ENCODE measurements around the gene SOX6.

SOX6 gene

DNA sequence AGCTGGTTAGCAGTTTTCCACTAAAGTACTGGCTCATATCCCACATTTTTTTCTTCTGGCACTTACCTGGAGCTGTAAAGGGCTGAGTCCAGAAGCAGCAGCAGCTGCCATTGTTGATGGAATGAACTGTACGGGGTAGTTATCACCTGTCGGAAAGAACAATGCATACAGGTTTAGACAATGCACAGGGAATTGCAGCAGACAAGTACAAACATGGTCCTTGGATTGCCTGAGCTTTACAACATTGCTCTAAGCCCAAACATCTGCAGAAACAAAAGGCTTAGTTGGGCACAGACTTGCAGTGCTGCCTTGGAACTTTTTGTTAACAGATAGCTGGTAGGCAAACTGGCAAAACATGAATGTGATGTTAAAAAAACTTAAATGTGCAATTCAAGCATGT is 258.8 kb downstream of the SOX6 start:
- no peak overlapping the region for H3K4me3 ChIP-seq (ENCODE audit: low read length)
- TF ChIP-seq CTCF (conservative IDR thresholded peaks at IDR 0.05; ENCODE audit: low read depth, low read length), result no peak
- DNase-seq (ENCODE audit: low read depth), result no peak

- DNase-seq (ENCODE audit: low read depth), result no peak
- no peak overlapping the region for H3K4me3 ChIP-seq (ENCODE audit: low read length)
- no peak for TF ChIP-seq CTCF (conservative IDR thresholded peaks at IDR 0.05; ENCODE audit: low read depth, low read length)
Observed at GRCh38 chr11:16096336-16096735, 260.0 kb downstream of the SOX6 start.

DNA sequence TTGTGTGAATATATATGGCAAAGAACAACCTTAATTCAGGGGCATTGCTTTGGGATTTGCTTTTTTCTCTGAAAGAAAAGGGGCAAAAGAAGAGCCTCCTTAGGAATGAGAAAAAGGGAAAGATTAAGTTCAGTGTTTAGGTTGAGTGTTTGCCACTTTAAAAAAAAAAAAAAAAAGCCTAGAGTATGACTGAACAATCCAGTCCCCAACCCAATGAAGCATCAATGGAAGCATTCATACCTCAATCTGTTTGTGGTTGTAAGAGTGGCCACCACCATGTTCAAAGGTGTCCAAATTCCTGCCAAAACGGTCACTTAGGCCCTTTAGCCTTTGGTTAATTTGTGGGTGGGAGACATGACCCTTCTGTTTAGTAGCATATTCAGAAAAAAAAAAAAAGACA is 260.6 kb downstream of the SOX6 start:
- H3K4me3 ChIP-seq (ENCODE audit: low read length), result no peak overlapping the region
- TF ChIP-seq CTCF (conservative IDR thresholded peaks at IDR 0.05; ENCODE audit: low read depth, low read length), result no peak
- no peak for DNase-seq (ENCODE audit: low read depth)

DNA sequence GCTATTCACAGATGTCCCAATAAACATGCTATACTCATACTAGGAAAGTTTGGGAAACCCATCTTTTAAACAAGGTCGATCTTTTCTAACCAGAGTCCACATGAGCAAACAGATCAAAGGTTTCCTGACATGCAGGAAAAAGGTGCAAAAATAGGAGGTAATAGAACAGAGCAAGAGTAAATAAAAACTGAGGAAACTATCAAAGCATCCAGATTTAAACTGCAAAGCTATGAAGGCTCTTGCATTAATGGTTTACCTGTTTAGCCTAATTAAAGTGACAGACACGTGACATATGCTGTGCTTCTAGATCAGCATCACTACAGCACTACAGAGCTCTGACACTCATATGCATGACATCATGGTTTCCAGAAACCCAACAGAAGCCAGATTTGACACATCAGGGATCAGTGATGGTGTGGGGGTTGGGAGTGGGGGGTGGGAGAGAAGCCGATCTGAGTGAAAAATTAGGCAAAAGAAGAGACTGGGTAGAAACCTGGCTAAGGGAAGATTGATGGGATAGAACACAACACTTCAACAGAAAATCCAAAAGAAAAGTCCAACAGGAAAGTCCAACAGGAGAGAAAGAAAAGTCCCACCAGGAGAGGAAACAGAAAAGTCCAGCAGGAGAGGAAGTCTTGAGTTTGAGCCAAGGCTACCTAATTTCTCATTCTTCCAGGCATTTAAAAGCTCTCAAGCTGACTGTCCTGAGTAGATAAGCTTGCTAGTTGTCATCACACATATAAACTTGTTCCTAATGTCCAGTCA is 262.3 kb downstream of the SOX6 start:
- TF ChIP-seq CTCF (conservative IDR thresholded peaks at IDR 0.05; ENCODE audit: low read depth, low read length), result no peak
- no peak overlapping the region for H3K4me3 ChIP-seq (ENCODE audit: low read length)
- DNase-seq (ENCODE audit: low read depth), result no peak

DNA sequence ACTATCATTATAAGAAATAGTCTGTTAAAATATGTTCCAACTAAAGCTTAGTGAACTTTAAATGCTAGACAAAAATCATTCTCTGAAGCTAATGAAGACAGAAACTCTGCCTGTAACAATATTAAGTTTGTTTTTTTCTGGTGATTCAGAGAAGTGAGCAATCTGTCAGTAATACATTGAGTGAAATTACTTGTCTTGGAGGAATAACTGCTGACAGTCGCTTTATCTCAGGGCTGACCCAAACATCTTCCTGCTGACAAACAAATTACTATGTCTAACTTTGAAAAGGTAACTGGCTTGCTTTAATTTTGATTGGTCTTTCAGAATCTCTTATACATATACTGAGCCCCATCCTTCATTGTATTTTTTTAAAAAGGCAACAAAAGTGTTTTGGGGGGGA is 264.5 kb downstream of the SOX6 start:
- no peak overlapping the region for H3K4me3 ChIP-seq (ENCODE audit: low read length)
- no peak for TF ChIP-seq CTCF (conservative IDR thresholded peaks at IDR 0.05; ENCODE audit: low read depth, low read length)
- DNase-seq (ENCODE audit: low read depth), result no peak

GRCh38 chr11:16089481-16089880 is 266.9 kb downstream of the SOX6 start:
- no peak for TF ChIP-seq CTCF (conservative IDR thresholded peaks at IDR 0.05; ENCODE audit: low read depth, low read length)
- no peak overlapping the region for H3K4me3 ChIP-seq (ENCODE audit: low read length)
- no peak for DNase-seq (ENCODE audit: low read depth)

DNA sequence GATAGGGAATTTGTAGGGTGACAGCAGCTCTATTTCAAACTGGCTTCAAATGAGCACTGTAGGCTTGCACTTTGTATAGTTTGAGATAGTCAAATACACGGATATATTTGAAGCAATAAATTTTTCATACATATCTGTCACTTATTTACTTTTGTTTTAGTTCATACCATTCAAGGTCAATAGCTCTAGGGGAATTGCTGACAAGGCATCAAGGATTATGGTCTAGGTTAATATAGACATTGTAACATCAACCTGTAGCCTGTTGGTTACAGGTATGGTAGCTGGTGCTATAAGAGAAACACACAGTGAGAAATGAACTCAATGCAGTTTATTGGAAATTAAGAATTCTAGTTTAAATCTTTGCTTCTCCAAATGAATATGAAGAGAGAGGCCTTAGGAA is 267.6 kb downstream of the SOX6 start:
- no peak overlapping the region for H3K4me3 ChIP-seq (ENCODE audit: low read length)
- no peak for DNase-seq (ENCODE audit: low read depth)
- TF ChIP-seq CTCF (conservative IDR thresholded peaks at IDR 0.05; ENCODE audit: low read depth, low read length), result no peak
